ENCODE data around the gene NIM1K.

GRCh38 chr5:43300112-43300511, 108.1 kb downstream of the NIM1K start:
- TF ChIP-seq POLR2AphosphoS5 (IDR thresholded peaks at IDR 0.05; ENCODE audit: low read depth): no peak
- TF ChIP-seq, protein P1, sequence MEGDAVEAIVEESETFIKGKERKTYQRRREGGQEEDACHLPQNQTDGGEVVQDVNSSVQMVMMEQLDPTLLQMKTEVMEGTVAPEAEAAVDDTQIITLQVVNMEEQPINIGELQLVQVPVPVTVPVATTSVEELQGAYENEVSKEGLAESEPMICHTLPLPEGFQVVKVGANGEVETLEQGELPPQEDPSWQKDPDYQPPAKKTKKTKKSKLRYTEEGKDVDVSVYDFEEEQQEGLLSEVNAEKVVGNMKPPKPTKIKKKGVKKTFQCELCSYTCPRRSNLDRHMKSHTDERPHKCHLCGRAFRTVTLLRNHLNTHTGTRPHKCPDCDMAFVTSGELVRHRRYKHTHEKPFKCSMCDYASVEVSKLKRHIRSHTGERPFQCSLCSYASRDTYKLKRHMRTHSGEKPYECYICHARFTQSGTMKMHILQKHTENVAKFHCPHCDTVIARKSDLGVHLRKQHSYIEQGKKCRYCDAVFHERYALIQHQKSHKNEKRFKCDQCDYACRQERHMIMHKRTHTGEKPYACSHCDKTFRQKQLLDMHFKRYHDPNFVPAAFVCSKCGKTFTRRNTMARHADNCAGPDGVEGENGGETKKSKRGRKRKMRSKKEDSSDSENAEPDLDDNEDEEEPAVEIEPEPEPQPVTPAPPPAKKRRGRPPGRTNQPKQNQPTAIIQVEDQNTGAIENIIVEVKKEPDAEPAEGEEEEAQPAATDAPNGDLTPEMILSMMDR (IDR thresholded peaks at IDR 0.05; ENCODE audit: insufficient read depth, low read length): no peak

Data from HL-60 (cell line).